Naive B cell (primary cell): Measurements from ENCODE around the gene RELB. TPM values are rescaled to one million over a fixed set of nuclear protein-coding genes. Genes with fewer than 3 reads are reported as not detected.
A peak's percentile ranks its signal among the peaks of the same experiment; 100 is the strongest.

Experiments
- ATAC-seq, 2 donors: fragments of 150-1000 bp; cut with Tn5 transposase; 2 replicates each; pipeline ENCODE4 v1.10.0; 2021; ENCODE audit warnings: low read depth in 2 of 2, mild to moderate bottlenecking in 2 of 2, moderate library complexity in 2 of 2
- DNase-seq: peaks from one replicate; pipeline ENCODE4 v3.0.0; 2022
- H3K27ac Mint-ChIP-seq, 6 donors: one replicate each; pipeline ENCODE4 v1.8.0; 2020 to 2022; ENCODE audit warnings: mild to moderate bottlenecking in 6 of 6, mixed read lengths in 6 of 6, moderate library complexity in 5 of 6, inconsistent platforms in 2 of 6
- H3K27me3 Mint-ChIP-seq, 3 donors: one replicate each; pipeline ENCODE4 v1.8.0; 2021 to 2022; ENCODE audit warnings: mixed read lengths in 3 of 3, mild to moderate bottlenecking in 1 of 3
- H3K36me3 Mint-ChIP-seq, 2 donors: one replicate each; pipeline ENCODE4 v1.8.0; 2020 to 2022; ENCODE audit warnings: mixed read lengths in 2 of 2, inconsistent platforms in 1 of 2, mild to moderate bottlenecking in 1 of 2
- H3K4me1 Mint-ChIP-seq, 3 donors: one replicate each; pipeline ENCODE4 v1.8.0; 2020 to 2022; ENCODE audit warnings: mixed read lengths in 3 of 3, inconsistent platforms in 1 of 3, mild to moderate bottlenecking in 1 of 3, moderate library complexity in 1 of 3
- H3K4me3 Mint-ChIP-seq, 8 donors: one replicate each; pipeline ENCODE4 v1.8.0; 2020 to 2022; ENCODE audit warnings: mild to moderate bottlenecking in 8 of 8, mixed read lengths in 8 of 8, moderate library complexity in 8 of 8, inconsistent platforms in 2 of 8
- H3K9me3 Mint-ChIP-seq, 7 donors: one replicate each; pipeline ENCODE4 v1.8.0; 2020 to 2022; ENCODE audit warnings: mixed read lengths in 7 of 7, mild to moderate bottlenecking in 5 of 7, inconsistent platforms in 2 of 7, moderate library complexity in 1 of 7
- polyA plus RNA-seq, 6 donors: library from polyadenylated mRNA; unstranded; fragments of 300-500 nt; fragmentation: Illumina TruSeq; gene quantifications; one replicate each; pipeline ENCODE4 v1.2.3, GENCODE V29; 2021; ENCODE audit warnings: low read depth in 6 of 6

Gene RELB, protein sequence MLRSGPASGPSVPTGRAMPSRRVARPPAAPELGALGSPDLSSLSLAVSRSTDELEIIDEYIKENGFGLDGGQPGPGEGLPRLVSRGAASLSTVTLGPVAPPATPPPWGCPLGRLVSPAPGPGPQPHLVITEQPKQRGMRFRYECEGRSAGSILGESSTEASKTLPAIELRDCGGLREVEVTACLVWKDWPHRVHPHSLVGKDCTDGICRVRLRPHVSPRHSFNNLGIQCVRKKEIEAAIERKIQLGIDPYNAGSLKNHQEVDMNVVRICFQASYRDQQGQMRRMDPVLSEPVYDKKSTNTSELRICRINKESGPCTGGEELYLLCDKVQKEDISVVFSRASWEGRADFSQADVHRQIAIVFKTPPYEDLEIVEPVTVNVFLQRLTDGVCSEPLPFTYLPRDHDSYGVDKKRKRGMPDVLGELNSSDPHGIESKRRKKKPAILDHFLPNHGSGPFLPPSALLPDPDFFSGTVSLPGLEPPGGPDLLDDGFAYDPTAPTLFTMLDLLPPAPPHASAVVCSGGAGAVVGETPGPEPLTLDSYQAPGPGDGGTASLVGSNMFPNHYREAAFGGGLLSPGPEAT
- 10 to 100 TPM; 29.8 to 72.6 (median 64.7) TPM for polyA plus RNA-seq

DNA sequence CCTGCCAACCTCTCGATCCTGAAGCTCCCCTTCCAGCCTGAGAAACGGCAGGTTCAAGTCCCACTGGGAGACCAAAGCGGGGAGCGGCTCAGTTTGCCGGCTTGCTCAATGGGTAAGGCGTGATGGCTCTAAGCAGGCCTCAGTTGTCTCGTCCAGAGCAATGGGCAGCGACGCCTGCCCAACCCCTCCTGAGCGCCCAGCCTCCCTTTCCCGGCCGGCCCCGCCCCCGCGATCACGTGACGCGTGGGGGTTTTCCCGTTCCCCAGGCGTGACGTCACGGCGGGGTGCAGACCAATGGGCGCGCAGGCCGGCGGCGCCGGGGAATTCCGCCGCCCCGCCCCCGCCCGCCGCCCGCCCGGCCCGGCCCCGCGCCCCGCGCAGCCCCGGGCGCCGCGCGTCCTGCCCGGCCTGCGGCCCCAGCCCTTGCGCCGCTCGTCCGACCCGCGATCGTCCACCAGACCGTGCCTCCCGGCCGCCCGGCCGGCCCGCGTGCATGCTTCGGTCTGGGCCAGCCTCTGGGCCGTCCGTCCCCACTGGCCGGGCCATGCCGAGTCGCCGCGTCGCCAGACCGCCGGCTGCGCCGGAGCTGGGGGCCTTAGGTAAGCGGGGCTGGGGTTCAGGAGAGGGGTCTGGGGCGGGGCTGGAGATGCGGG, at the start of gene RELB:
RELB (plus strand) TSS at position 378 of the 653 bp plus-strand sequence; CDS start at position 494, 116 bp downstream.
- peak; percentile 95 for DNase-seq
- peak; percentile 67 to 68 for ATAC-seq

DNA sequence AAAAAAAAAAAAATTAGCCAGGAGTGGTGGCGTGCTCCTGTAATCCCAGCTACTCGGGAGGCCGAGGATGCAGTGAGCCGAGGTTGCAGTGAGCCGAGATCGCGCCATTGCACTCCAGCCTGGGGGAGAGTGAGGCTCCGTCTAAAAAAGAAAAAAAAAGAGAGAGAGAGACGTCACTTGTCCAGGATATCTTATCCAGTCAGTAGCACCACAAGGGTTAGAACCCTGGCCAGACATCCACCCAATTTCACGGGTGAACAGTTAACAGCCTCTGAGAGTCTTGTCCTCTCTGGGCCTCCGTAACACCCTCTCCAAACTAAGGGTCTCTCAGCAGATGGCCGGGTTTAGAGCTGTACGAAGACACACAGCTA, 47.0 kb upstream of the RELB start:
- no peak for DNase-seq
- Mint-ChIP-seq H3K4me1 (peaks cover 34 to 58% (median 55%) of the 10 kb centered on the region in 3 donors), H3K9me3 (no peaks in the 10 kb centered on the region), H3K4me3 (peak overlapping the region; percentile 91 to 100 (median 98)), H3K27me3 (no peaks in the 10 kb centered on the region), H3K36me3 (no peaks in the 10 kb centered on the region), H3K27ac (peak overlapping the region; percentile 94 to 100 (median 97))
- no peak for ATAC-seq

More for the DNA sequence above, at the start of gene RELB:
- Mint-ChIP-seq H3K27ac (peak within 1 kb of the TSS; percentile 98 to 100 (median 100)), H3K36me3 (peaks cover 4 to 5% of the 10 kb centered on the region in 2 donors), H3K9me3 (peaks cover 0 to 5% (median 0%) of the 10 kb centered on the region in 7 donors), H3K4me1 (peaks cover 16 to 27% (median 18%) of the 10 kb centered on the region in 3 donors), H3K4me3 (peak within 1 kb of the TSS; percentile 84 to 100 (median 98)), H3K27me3 (no peaks in the 10 kb centered on the region)

DNA sequence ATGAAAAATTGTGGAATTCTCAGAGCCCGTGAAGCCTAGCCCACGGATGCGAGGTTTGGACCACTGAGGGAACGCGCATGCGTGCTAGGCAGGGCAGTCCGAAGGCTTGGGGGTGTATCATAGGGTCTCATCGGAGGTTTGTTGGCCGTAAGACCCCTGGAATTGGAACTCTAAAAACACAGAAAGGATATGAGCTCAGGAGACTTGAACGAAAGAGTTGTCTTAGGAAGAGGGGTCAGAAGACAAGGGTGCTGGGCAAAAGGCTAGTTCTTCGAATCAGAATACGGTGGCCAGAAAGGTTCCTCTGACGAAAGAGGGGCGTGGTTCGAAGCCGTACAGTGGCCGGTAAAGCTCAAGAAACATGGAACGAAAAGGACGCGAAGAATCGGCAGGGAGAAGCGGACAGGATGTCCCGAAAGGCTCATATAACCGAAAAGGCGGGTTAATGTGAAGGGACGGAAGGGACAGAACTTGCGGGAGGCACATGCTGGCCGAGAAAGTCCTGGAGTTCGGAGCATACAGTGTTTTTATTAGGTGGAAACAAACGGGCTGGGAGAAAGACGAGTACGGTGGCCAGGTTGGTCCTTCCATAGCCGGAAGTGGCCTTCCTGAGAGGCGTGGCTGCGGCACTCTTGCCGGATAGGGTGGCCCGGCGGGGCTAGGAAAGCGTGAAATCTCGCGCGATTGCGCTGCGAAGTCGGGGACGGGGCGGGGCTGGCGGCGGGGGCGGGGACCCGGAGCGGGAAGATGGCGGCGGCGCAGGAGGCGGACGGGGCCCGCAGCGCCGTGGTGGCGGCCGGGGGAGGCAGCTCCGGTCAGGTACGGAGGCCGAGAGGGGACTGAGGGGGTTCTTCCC, 46.4 kb upstream of the RELB start, which contains the start of gene CLPTM1:
CLPTM1 (plus strand) TSS at position 732 of the 856 bp plus-strand sequence; CDS start at position 748, 16 bp downstream.
- H3K4me1 Mint-ChIP-seq: peaks cover 39 to 64% (median 62%) of the 10 kb centered on the region in 3 donors

DNA sequence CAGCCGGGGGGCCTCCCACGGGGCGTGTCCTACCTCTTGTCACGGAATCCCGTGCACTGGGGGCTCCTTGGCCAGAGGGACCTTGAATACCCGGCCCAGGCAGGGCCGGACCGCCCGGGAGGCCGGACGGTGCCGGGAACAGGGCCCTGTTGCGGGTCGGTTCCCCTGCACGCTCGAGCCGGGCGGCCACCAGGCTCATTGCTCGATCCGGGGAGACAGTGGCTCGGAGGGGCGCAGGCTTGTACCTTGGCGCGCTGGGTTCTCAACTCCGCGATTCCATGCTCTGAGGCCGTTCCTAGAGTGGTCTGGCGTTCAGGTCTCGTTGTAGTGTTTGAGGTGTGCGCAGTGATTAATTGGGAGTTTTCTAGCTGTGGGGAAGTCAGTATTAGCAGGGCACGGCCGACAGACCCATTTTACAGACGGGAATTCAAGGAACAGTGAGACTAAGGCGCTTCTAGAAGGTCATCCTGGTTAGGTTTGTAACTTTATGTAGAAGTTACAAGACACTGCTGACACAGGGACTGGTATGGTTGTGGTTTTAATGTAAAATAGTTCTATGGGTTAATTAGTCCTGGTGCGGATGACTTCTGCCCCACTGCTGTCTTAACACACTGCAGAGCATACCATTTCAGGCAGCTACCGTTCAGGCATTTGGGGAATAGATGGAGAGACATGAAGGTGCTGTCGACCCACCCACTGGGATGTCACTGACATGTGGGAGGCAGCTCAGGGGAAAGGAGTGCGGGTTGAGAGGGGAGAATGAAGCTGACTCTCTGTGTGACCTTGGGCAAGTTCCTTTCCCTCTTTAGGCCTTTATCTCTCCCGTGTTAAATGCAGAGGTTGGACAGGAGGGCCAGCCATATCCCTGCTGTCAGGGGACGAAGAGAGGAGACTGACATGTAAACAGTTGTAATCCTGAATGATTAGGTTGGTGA, 45.5 kb upstream of the RELB start:
- DNase-seq (no peak), ATAC-seq (peak in 1 of 2 donors; percentile 18)
- H3K4me3 Mint-ChIP-seq: peak overlapping the region; percentile 91 to 100 (median 98)
- H3K27me3 Mint-ChIP-seq: no peaks in the 10 kb centered on the region
- peak overlapping the region; percentile 83 to 99 (median 92) for H3K27ac Mint-ChIP-seq
- no peaks in the 10 kb centered on the region for H3K36me3 Mint-ChIP-seq
- H3K4me1 Mint-ChIP-seq: peaks cover 48 to 73% (median 70%) of the 10 kb centered on the region in 3 donors
- H3K9me3 Mint-ChIP-seq: no peaks in the 10 kb centered on the region

More for the DNA sequence above, 46.4 kb upstream of the RELB start, which contains the start of gene CLPTM1:
- H3K4me3 Mint-ChIP-seq: peak within 1 kb of the TSS; percentile 91 to 100 (median 98)
- H3K36me3 Mint-ChIP-seq: no peaks in the 10 kb centered on the region
- ATAC-seq: peak; percentile 93
- peak; percentile 94 for DNase-seq
- H3K27ac Mint-ChIP-seq: peak within 1 kb of the TSS; percentile 94 to 100 (median 97)
- no peaks in the 10 kb centered on the region for H3K9me3 Mint-ChIP-seq
- no peaks in the 10 kb centered on the region for H3K27me3 Mint-ChIP-seq

DNA sequence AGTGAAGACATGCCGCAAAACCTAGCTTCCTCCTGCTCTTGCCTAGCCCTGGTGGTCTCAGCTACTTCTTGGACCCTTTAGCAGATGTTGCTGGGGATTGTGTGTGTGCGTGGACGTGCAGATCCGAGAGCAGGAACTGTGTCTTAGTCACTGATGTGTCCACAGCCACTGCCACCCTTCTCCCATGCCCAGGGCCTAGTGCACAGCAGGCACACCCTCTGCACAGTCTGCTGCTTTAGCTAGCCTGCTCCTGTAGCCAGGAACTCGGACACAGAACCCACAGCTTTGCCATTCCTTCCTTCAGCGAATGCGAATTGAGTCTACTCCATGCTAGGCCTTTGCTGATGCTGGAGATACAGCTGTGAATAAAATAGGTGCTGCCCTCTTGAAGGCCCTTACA, 43.7 kb upstream of the RELB start:
- Mint-ChIP-seq H3K4me1 (peaks cover 58 to 85% (median 78%) of the 10 kb centered on the region in 3 donors), H3K9me3 (no peaks in the 10 kb centered on the region), H3K4me3 (peak overlapping the region; percentile 2 to 100 (median 92)), H3K27me3 (no peaks in the 10 kb centered on the region), H3K36me3 (no peaks in the 10 kb centered on the region), H3K27ac (peak overlapping the region in 3 of 6 donors; percentile 87 to 94 (median 87))
- no peak for ATAC-seq
- DNase-seq: no peak

DNA sequence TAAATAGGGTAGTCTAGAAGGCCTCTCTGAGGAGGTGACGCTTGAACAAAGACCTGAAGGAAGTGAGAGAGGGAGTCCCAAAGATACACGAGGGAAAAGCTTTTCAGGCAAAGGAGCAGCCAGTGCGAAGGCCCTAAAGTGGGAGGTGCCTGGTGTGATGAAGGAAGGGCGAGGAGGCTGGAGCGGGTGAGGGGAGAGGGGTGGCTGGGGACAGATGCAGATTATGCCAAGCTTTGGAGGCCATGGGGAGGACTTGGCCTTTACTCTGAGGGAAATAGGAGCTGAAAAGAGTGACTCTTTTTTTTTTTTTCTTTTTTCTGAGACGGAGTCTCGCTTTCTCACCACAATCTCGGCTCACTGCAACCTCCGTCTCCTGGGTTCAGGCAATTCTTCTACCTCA, 43.2 kb upstream of the RELB start:
- DNase-seq: no peak
- H3K9me3 Mint-ChIP-seq: no peaks in the 10 kb centered on the region
- peak overlapping the region in 7 of 8 donors; percentile 2 to 93 (median 53) for H3K4me3 Mint-ChIP-seq
- no peaks in the 10 kb centered on the region for H3K27me3 Mint-ChIP-seq
- no peaks in the 10 kb centered on the region for H3K36me3 Mint-ChIP-seq
- peaks cover 59 to 86% (median 78%) of the 10 kb centered on the region in 3 donors for H3K4me1 Mint-ChIP-seq
- ATAC-seq: no peak
- peak overlapping the region in 5 of 6 donors; percentile 38 to 91 (median 87) for H3K27ac Mint-ChIP-seq

DNA sequence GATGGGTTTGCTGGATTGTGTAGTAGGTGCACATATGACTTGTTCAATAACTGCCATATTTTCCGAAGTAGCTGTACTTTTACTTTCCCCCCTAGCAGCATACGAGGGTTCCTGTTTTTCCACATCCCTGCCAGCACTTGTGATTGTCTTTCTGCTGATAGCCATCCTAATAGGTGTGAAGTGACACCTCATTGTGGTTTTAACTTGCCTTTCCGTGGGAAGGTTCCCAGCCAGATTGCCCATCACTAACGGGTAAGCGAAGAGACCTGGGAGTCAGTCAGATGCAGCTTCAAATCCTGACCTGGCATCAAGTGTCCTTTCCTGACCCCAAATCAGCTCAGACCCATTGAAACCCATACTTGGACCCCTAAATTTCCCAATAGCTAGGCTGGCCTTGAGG, 41.6 kb upstream of the RELB start:
- H3K4me1 Mint-ChIP-seq: peaks cover 59 to 78% (median 64%) of the 10 kb centered on the region in 3 donors

DNA sequence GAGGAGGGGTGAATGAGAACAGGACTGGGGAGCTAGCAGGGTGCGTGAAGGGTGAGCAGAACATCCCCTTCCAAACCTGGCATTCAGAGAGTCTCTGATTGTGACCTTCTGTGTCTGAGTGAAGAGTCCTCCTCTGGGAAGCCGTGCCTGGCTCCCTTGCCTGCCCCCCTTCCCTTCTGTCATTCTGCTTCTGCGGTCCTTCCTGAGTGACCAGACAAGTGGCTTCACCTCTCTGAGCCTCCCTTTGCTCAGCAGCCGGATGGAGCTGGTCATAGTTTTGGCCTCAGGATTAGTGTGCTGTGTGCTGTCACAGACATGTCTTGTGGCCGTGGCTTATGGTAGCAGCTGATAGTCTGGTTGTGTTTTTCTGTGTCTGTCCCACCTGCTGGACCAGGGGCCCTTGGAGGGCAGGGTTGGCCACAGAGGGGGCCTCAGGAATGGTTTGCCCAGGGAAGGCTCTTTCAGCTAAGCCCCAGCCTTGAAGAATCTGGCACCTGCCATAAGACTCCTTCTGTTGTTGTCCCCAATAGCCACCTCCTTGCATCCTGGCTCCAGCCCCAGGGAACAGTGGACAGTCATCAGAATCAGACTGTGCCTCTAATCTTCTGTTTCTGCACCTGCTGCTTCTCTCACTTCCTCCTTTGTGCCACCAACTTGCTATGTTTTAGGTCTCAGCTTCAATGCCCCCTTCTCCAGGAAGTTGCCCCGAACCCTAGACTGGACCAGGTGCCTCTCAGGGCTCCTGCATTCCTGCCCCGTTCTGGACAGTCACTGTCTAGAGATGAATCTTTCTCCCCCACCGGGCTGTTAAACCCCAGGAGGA, 40.1 kb upstream of the RELB start:
- Mint-ChIP-seq H3K27ac (peak overlapping the region; percentile 82 to 97 (median 96)), H3K36me3 (peaks cover 0 to 6% of the 10 kb centered on the region in 2 donors)
- peak; percentile 62 for DNase-seq

More for the DNA sequence above, 41.6 kb upstream of the RELB start:
- H3K36me3 Mint-ChIP-seq: peaks cover 0 to 4% of the 10 kb centered on the region in 2 donors
- H3K4me3 Mint-ChIP-seq: peak overlapping the region in 5 of 8 donors; percentile 30 to 63 (median 45)
- DNase-seq: no peak
- H3K9me3 Mint-ChIP-seq: no peaks in the 10 kb centered on the region
- no peaks in the 10 kb centered on the region for H3K27me3 Mint-ChIP-seq
- no peak for ATAC-seq
- H3K27ac Mint-ChIP-seq: peak overlapping the region in 5 of 6 donors; percentile 47 to 97 (median 95)

DNA sequence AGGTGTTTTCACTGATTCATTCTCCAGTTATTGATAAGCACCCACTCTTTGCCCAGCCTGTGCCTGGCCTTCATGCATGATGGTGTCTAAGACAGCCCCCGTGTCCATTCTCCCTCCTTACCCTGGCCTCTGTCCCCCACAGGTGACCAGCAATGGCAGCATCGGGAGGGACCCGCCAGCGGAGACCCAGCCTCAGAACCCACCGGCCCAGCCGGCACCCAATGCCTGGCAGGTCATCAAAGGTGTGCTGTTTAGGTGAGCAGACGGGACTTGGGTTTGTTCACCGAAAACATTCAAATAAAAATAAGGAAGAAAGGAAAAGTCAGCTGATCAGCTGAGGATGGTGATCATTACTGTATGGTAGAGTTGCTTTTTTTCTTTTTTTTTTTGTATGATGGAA, 39.4 kb upstream of the RELB start:
- H3K27me3 Mint-ChIP-seq: no peaks in the 10 kb centered on the region
- no peak for ATAC-seq
- peaks cover 45 to 61% (median 50%) of the 10 kb centered on the region in 3 donors for H3K4me1 Mint-ChIP-seq
- peak overlapping the region; percentile 82 to 97 (median 96) for H3K27ac Mint-ChIP-seq
- peak overlapping the region; percentile 57 to 89 (median 73) for H3K4me3 Mint-ChIP-seq
- no peak for DNase-seq
- H3K36me3 Mint-ChIP-seq: peaks cover 0 to 6% of the 10 kb centered on the region in 2 donors
- no peaks in the 10 kb centered on the region for H3K9me3 Mint-ChIP-seq

More for the DNA sequence above, 40.1 kb upstream of the RELB start:
- Mint-ChIP-seq H3K9me3 (no peaks in the 10 kb centered on the region), H3K4me1 (peaks cover 52 to 68% (median 57%) of the 10 kb centered on the region in 3 donors), H3K27me3 (no peaks in the 10 kb centered on the region), H3K4me3 (peak overlapping the region; percentile 57 to 89 (median 73))
- peak; percentile 98 for ATAC-seq

DNA sequence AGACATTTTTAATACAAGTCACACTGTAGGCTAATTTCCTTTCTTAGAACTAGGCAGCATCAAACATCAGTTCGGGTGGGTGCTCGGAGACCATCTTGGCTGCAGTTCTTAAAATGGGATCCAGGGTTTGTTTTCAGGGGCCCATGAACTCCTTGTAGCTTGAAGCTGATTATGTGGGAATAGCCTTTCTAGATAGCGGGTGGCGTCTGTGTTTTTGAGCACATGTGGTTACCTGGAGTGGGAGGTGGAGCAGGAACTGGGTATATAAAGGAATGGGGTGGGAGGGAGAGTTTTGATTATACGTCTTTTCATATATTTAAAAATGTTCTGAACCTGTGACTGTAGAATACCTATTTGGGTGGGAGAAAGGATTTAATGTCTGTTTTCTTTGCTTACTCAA, 33.1 kb upstream of the RELB start:
- H3K4me1 Mint-ChIP-seq: peaks cover 2 to 8% (median 4%) of the 10 kb centered on the region in 3 donors
- peaks cover 7 to 15% of the 10 kb centered on the region in 2 donors for H3K36me3 Mint-ChIP-seq
- H3K27me3 Mint-ChIP-seq: no peaks in the 10 kb centered on the region
- DNase-seq (no peak), ATAC-seq (no peak)
- H3K4me3 Mint-ChIP-seq: no peak overlapping the region
- no peaks in the 10 kb centered on the region for H3K9me3 Mint-ChIP-seq
- no peak overlapping the region for H3K27ac Mint-ChIP-seq

DNA sequence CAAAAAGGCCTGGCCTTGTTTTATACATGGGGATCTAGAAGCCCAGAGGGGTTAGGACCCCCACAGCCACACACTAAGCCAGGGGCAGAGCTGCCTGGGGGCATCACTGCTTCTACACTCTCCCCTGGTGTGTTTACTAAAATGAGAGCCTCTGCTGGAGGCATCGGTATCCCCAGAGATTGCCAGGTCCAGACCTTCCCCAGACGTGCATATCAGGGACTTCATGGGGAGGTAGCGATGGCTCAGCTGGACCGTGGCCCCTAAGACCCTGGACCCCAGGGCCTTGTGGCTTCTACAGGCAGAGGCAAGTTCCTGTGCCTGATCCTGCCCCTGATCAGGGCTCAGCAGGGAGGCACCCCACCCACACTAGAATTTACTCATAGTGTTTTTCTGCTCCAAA, 32.6 kb upstream of the RELB start:
- peaks cover 7 to 15% of the 10 kb centered on the region in 2 donors for H3K36me3 Mint-ChIP-seq
- no peaks in the 10 kb centered on the region for H3K9me3 Mint-ChIP-seq
- DNase-seq: no peak
- ATAC-seq: no peak
- no peak overlapping the region for H3K27ac Mint-ChIP-seq
- H3K27me3 Mint-ChIP-seq: no peaks in the 10 kb centered on the region
- H3K4me1 Mint-ChIP-seq: peaks cover 7 to 14% (median 8%) of the 10 kb centered on the region in 3 donors
- H3K4me3 Mint-ChIP-seq: no peak overlapping the region
